Peyer's patch (tissue), 4 donors: ENCODE results near the gene TLR8. TPM values are rescaled to one million over a fixed set of nuclear protein-coding genes. Genes with fewer than 3 reads are reported as not detected.

Experiments used
- DNase-seq, 3 donors: peaks; one replicate each; pipeline ENCODE4 v3.0.0-alpha.2; 2017 to 2019
- H3K27ac ChIP-seq, 4 donors: fragments of 200-600 bp; sonication (generic); one replicate each; pipeline ENCODE4 v1.5.1; 2016 to 2019
- H3K27me3 ChIP-seq, 2 donors: fragments of 200-600 bp; sonication (generic); one replicate each; pipeline ENCODE4 v1.5.1; 2019
- H3K36me3 ChIP-seq, 3 donors: fragments of 200-600 bp; sonication (generic); one replicate each; pipeline ENCODE4 v1.5.1; 2016 to 2019
- H3K4me1 ChIP-seq, 4 donors: fragments of 200-600 bp; sonication (generic); one replicate each; pipeline ENCODE4 v1.5.1; 2016 to 2019
- H3K4me3 ChIP-seq, 4 donors: fragments of 200-600 bp; sonication (generic); 1 replicate in 3 of 4; 2 replicates in 1 of 4; pipeline ENCODE4 v1.5.1; 2016 to 2019; ENCODE audit warnings: mild to moderate bottlenecking in 1 of 4
- H3K9me3 ChIP-seq, 4 donors: fragments of 200-600 bp; sonication (generic); one replicate each; pipeline ENCODE4 v1.5.1; 2016 to 2019; ENCODE audit warnings: mild to moderate bottlenecking in 1 of 4
- POLR2A ChIP-seq, 2 donors: fragments of 450-650 bp; IDR thresholded peaks; one replicate each; pipeline ENCODE4 v1.5.1; 2017; ENCODE audit warnings: antibody characterized with exemption in 2 of 2, mild to moderate bottlenecking in 2 of 2, moderate library complexity in 2 of 2
- total RNA-seq, 4 donors: library from RNA; depleted of rRNA; stranded (reverse); fragments of >200 nt; gene quantifications; one replicate each; pipeline ENCODE4 v1.1.0, GENCODE V29; 2016
- TF ChIP-seq, protein P1 (sequence below), 6 experiments: fragments of 450-650 bp in 4 of 6; fragments of 200-600 bp in 2 of 6; sonication (generic) in 1 of 6; IDR thresholded peaks; one replicate each; pipeline ENCODE4 v1.5.1; 2017 to 2019; ENCODE audit warnings: antibody characterized with exemption in 6 of 6, mild to moderate bottlenecking in 3 of 6, moderate library complexity in 1 of 6

TLR8 gene
- total RNA-seq, 4 donors from 2014 or later, result 0.28 to 1.3 TPM; not detected in 2

- Histone ChIP-seq H3K4me1 (no peaks in the 10 kb centered on the region), H3K36me3 (no peaks in the 10 kb centered on the region), H3K27ac (no peak overlapping the region), H3K27me3 (no peaks in the 10 kb centered on the region), H3K9me3 (no peaks in the 10 kb centered on the region), H3K4me3 (no peak overlapping the region)
- TF ChIP-seq, protein P1, sequence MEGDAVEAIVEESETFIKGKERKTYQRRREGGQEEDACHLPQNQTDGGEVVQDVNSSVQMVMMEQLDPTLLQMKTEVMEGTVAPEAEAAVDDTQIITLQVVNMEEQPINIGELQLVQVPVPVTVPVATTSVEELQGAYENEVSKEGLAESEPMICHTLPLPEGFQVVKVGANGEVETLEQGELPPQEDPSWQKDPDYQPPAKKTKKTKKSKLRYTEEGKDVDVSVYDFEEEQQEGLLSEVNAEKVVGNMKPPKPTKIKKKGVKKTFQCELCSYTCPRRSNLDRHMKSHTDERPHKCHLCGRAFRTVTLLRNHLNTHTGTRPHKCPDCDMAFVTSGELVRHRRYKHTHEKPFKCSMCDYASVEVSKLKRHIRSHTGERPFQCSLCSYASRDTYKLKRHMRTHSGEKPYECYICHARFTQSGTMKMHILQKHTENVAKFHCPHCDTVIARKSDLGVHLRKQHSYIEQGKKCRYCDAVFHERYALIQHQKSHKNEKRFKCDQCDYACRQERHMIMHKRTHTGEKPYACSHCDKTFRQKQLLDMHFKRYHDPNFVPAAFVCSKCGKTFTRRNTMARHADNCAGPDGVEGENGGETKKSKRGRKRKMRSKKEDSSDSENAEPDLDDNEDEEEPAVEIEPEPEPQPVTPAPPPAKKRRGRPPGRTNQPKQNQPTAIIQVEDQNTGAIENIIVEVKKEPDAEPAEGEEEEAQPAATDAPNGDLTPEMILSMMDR (IDR thresholded peaks at IDR 0.05), result no peak
- no peak for TF ChIP-seq POLR2A (IDR thresholded peaks at IDR 0.05)
- no peak for DNase-seq
Observed at GRCh38 chrX:12965131-12965940, 58.9 kb downstream of the TLR8 start.

- Histone ChIP-seq H3K9me3 (no peaks in the 10 kb centered on the region), H3K27ac (no peak overlapping the region), H3K36me3 (no peaks in the 10 kb centered on the region), H3K4me1 (no peaks in the 10 kb centered on the region), H3K27me3 (no peaks in the 10 kb centered on the region), H3K4me3 (no peak overlapping the region)
- no peak for TF ChIP-seq POLR2A (IDR thresholded peaks at IDR 0.05)
- TF ChIP-seq, protein P1 (IDR thresholded peaks at IDR 0.05), result no peak
- no peak for DNase-seq
Observed at GRCh38 chrX:12966151-12966550, 59.7 kb downstream of the TLR8 start.

- no peak for DNase-seq
Observed at GRCh38 chrX:12967711-12968465, 61.5 kb downstream of the TLR8 start.

GRCh38 chrX:12970691-12971202 is 64.3 kb downstream of the TLR8 start:
- Histone ChIP-seq H3K9me3 (peaks cover 0 to 8% (median 0%) of the 10 kb centered on the region in 4 donors), H3K27me3 (no peaks in the 10 kb centered on the region), H3K27ac (peak overlapping the region; percentile 77 to 99 (median 84)), H3K4me1 (no peaks in the 10 kb centered on the region), H3K36me3 (peaks cover 0 to 5% (median 0%) of the 10 kb centered on the region in 3 donors), H3K4me3 (peak overlapping the region; percentile 0 to 81 (median 10))
- peak in 2 of 3 donors; percentile 58 to 76 for DNase-seq
- TF ChIP-seq POLR2A (IDR thresholded peaks at IDR 0.05), result no peak
- TF ChIP-seq, protein P1 (IDR thresholded peaks at IDR 0.05), result peak in 4 of 6 experiments; percentile 23 to 51 (median 46)

More at GRCh38 chrX:12967711-12968465, 61.5 kb downstream of the TLR8 start:
- Histone ChIP-seq H3K4me3 (no peak overlapping the region), H3K27me3 (no peaks in the 10 kb centered on the region), H3K27ac (peak overlapping the region; percentile 25 to 75 (median 62)), H3K36me3 (no peaks in the 10 kb centered on the region), H3K4me1 (no peaks in the 10 kb centered on the region), H3K9me3 (no peaks in the 10 kb centered on the region)
- TF ChIP-seq, protein P1 (IDR thresholded peaks at IDR 0.05), result no peak
- no peak for TF ChIP-seq POLR2A (IDR thresholded peaks at IDR 0.05)

GRCh38 chrX:12971282-12972003 is 65.0 kb downstream of the TLR8 start:
- DNase-seq, result peak in 2 of 3 donors; percentile 57 to 65
- peak overlapping the region in 3 of 4 donors; percentile 7 to 81 (median 12) for H3K4me3 ChIP-seq
- H3K27ac ChIP-seq, result peak overlapping the region; percentile 77 to 99 (median 84)
- peaks cover 0 to 10% (median 0%) of the 10 kb centered on the region in 3 donors for H3K36me3 ChIP-seq
- H3K9me3 ChIP-seq, result peaks cover 0 to 8% (median 0%) of the 10 kb centered on the region in 4 donors
- H3K27me3 ChIP-seq, result no peaks in the 10 kb centered on the region
- H3K4me1 ChIP-seq, result no peaks in the 10 kb centered on the region
- no peak for TF ChIP-seq POLR2A (IDR thresholded peaks at IDR 0.05)
- TF ChIP-seq, protein P1 (IDR thresholded peaks at IDR 0.05), result no peak
